GM06990 (cell line): ENCODE results near the gene GABPB2.

Source experiments
- DNase-seq: peaks from one replicate; pipeline ENCODE4 v3.0.0-alpha.2; 2011; ENCODE audit not compliant: insufficient read length; ENCODE audit errors: extremely low read depth
- H3K27me3 ChIP-seq: replicated peaks from 2 replicates; pipeline ENCODE4 v1.6.0; 2011; ENCODE audit warnings: low read length; ENCODE audit not compliant: control insufficient read depth, insufficient read depth
- H3K36me3 ChIP-seq: 2 replicates; pipeline ENCODE4 v1.5.1; 2011; ENCODE audit warnings: low read length; ENCODE audit not compliant: control insufficient read depth, insufficient read depth
- H3K4me3 ChIP-seq: replicated peaks from 2 replicates; pipeline ENCODE4 v1.5.1; 2011; ENCODE audit warnings: low read depth, mild to moderate bottlenecking, control low read depth, low read length
- CTCF ChIP-seq: IDR thresholded peaks from 2 replicates; pipeline ENCODE4 v1.5.1; 2011; ENCODE audit warnings: low read length, control low read depth, mild to moderate bottlenecking, inconsistent platforms; ENCODE audit not compliant: insufficient read depth, poor library complexity, severe bottlenecking

Gene GABPB2

GRCh38 chr1:151037032-151037431 is 33.5 kb upstream of the GABPB2 start:
- no peak for DNase-seq
- H3K36me3 ChIP-seq = peaks cover 6% of the 10 kb centered on the region
- H3K27me3 ChIP-seq = no peaks in the 10 kb centered on the region
- no peak for TF ChIP-seq CTCF
- no peak overlapping the region for H3K4me3 ChIP-seq

DNA sequence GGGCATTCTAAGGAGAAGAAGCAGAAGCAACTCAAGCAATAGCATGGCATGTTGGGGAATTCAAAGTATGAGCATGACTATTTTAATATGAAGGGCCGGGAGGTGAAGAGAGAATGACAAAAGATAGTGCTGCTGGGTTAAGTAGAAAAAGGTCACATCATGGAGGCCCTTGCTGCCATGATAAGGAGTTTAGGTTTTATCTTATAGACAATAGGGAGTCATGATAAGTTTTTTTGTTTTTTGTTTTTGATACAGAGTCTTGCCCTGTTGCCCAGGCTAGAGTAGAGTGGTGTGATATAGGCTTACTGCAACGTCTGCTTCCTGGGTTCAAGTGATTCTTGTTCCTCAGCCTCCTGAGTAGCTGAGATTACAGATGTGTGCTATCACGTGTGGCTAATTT is 31.0 kb upstream of the GABPB2 start:
- no peak for TF ChIP-seq CTCF
- H3K36me3 ChIP-seq = peaks cover 3% of the 10 kb centered on the region; the same call in 1 of the 2 replicates
- no peaks in the 10 kb centered on the region for H3K27me3 ChIP-seq
- no peak for DNase-seq
- no peak overlapping the region for H3K4me3 ChIP-seq

DNA sequence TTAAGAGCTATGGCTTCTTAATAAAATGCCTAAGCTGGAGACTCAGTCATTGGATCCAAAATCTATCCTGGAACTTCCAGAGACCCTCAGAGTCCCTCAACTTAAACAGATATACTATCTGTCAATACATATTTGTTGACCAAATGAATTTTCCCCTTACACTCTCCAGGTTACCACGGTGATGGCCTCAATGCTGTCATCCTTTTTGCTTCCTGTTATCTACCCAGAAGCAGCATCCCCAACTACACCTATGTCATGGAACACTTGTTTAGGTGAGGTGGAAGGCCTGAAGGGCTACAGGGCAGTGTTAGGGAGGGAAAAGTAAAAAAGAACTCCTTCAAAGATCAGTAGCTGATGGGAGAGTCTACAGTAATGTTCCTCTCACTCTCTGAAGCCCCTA is 27.4 kb upstream of the GABPB2 start:
- no peak for DNase-seq
- no peak for TF ChIP-seq CTCF
- Histone ChIP-seq H3K27me3 (no peaks in the 10 kb centered on the region), H3K36me3 (no peaks in the 10 kb centered on the region), H3K4me3 (no peak overlapping the region)

- Histone ChIP-seq H3K36me3 (peaks cover 2% of the 10 kb centered on the region), H3K4me3 (peak within 1 kb of the TSS; percentile 68), H3K27me3 (no peaks in the 10 kb centered on the region)
- DNase-seq = peak; percentile 80
- TF ChIP-seq CTCF = no peak
Measured at GRCh38 chr1:151047591-151047924, 23.0 kb upstream of the GABPB2 start, which contains the start of gene C1orf56. C1orf56 (plus strand) TSS chr1:151047751; CDS start chr1:151047848, 97 bp downstream.

DNA sequence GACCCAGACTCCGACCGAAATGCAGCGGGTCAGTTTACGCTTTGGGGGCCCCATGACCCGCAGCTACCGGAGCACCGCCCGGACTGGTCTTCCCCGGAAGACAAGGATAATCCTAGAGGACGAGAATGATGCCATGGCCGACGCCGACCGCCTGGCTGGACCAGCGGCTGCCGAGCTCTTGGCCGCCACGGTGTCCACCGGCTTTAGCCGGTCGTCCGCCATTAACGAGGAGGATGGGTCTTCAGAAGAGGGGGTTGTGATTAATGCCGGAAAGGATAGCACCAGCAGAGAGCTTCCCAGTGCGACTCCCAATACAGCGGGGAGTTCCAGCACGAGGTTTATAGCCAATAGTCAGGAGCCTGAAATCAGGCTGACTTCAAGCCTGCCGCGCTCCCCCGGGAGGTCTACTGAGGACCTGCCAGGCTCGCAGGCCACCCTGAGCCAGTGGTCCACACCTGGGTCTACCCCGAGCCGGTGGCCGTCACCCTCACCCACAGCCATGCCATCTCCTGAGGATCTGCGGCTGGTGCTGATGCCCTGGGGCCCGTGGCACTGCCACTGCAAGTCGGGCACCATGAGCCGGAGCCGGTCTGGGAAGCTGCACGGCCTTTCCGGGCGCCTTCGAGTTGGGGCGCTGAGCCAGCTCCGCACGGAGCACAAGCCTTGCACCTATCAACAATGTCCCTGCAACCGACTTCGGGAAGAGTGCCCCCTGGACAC is 22.5 kb upstream of the GABPB2 start:
- peak overlapping the region; percentile 68 for H3K4me3 ChIP-seq
- peaks cover 7% of the 10 kb centered on the region for H3K36me3 ChIP-seq
- no peaks in the 10 kb centered on the region for H3K27me3 ChIP-seq
- DNase-seq = peak; percentile 68
- TF ChIP-seq CTCF = peak; percentile 57

- no peak for DNase-seq
Measured at GRCh38 chr1:151048645-151049032, 21.9 kb upstream of the GABPB2 start.

More at GRCh38 chr1:151048645-151049032, 21.9 kb upstream of the GABPB2 start:
- no peak for TF ChIP-seq CTCF
- peak overlapping the region; percentile 68 for H3K4me3 ChIP-seq
- no peaks in the 10 kb centered on the region for H3K27me3 ChIP-seq
- peaks cover 7% of the 10 kb centered on the region for H3K36me3 ChIP-seq
